LNCAP (cell line): ENCODE results near the gene NPHP4.

Experiments used
- TF ChIP-seq, protein P1 (sequence below): fragments of 450-650 bp; IDR thresholded peaks from 2 replicates; pipeline ENCODE4 v1.5.1; 2017; ENCODE audit warnings: mild to moderate bottlenecking

NPHP4 gene

DNA sequence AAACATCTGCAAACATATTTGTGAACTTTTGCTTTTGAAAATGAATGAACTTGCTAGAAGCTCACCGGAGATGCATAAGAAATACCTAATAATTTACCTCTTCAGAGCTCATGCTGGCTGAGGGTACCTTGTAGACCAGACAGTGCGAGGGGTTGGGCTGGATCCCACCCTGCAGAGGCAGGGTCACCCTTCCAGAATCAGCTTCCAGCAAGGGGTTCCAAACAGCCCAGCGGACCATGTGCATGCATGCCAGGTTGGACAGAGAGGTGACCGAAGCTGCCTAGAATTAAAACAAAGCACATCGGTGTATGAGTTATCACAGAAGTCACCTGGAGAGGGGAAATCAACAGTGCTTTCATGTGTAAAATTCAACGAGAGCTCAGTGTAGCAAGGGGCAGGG is 59.2 kb downstream of the NPHP4 start:
- TF ChIP-seq, protein P1, sequence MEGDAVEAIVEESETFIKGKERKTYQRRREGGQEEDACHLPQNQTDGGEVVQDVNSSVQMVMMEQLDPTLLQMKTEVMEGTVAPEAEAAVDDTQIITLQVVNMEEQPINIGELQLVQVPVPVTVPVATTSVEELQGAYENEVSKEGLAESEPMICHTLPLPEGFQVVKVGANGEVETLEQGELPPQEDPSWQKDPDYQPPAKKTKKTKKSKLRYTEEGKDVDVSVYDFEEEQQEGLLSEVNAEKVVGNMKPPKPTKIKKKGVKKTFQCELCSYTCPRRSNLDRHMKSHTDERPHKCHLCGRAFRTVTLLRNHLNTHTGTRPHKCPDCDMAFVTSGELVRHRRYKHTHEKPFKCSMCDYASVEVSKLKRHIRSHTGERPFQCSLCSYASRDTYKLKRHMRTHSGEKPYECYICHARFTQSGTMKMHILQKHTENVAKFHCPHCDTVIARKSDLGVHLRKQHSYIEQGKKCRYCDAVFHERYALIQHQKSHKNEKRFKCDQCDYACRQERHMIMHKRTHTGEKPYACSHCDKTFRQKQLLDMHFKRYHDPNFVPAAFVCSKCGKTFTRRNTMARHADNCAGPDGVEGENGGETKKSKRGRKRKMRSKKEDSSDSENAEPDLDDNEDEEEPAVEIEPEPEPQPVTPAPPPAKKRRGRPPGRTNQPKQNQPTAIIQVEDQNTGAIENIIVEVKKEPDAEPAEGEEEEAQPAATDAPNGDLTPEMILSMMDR: no peak

- TF ChIP-seq, protein P1: no peak
These were observed 63.4 kb downstream of the NPHP4 start for GRCh38 chr1:5928714-5929400.

GRCh38 chr1:5927506-5928370 is 64.5 kb downstream of the NPHP4 start:
- TF ChIP-seq, protein P1: no peak

GRCh38 chr1:5926686-5927435 is 65.4 kb downstream of the NPHP4 start:
- TF ChIP-seq, protein P1: no peak

DNA sequence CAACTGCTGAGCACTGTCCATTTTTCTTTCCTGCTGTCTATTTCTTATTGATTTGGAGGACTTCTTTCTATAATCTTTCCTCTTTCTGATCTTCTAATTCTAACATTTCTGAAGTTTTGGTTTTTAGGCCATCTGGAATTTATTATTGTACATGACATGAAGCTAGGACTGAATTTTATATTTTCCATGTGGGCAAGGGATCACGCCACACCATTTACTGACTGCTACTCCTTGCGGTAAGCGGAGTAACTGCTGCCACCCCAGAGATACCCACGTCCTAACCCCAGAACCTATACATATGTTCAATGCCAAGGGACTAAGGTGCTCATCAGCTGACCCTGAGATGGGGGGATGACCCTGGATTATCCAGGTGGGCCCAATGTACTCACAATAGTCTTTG is 70.6 kb downstream of the NPHP4 start:
- TF ChIP-seq, protein P1: no peak

- TF ChIP-seq, protein P1: no peak
These were observed 71.1 kb downstream of the NPHP4 start for GRCh38 chr1:5921129-5921528.

DNA sequence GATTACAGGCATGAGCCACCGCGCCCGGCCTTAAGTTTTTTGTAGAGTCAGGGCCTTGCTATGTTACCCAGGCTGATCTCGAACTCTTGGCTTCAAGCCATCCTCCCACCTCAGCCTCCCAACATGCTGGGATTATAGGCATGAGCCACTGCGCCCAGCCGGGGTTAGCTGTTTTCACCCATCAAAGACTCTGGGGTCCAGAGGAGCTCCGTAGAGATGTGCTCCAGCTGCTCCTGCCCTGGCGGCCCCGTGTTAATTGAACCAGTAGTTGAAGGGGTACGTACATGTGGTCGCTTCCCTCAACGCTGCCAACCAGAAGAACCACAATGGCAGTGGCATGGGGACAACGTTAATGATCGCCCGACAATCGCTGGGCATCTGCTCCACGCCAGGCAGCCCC is 72.0 kb downstream of the NPHP4 start:
- TF ChIP-seq, protein P1: no peak
